ENCODE measurements around the gene AHNAK2.

The AHNAK2 gene

DNA sequence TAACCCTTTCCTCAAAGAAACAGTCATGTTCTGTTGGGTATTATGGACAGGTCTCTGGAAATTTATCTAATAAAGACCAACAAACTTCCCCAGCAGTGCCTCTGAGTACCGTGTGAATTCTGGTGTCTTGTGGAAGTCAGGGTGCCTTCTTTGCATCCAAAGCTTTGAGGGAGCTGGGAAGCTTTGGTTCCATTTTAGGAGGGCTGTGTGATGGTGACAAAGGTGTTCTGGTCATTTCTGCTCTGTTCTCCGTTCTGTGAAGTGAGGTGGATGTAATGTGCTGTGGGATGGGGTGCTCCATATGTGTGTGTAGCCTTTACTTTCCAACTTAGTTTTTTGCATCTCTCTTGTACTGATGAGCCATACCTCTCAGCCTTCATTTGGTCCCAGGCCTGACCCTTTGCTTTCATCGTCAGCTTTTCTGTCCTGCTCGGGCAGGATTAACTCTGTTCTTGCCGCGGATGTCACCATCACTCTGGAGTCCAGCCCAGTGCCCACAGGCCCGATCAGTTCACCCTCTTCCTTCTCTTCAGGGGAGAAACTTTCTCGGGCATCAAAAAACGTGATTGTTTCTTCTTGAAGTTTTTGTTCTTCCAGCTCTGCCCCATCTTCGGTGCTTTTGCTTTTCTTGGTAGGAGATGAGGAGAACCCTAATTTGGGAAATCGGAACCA lies 40.3 kb downstream of the AHNAK2 start:
- DNase-seq (ENCODE audit: low read depth), result no peak
- TF ChIP-seq, protein P1, sequence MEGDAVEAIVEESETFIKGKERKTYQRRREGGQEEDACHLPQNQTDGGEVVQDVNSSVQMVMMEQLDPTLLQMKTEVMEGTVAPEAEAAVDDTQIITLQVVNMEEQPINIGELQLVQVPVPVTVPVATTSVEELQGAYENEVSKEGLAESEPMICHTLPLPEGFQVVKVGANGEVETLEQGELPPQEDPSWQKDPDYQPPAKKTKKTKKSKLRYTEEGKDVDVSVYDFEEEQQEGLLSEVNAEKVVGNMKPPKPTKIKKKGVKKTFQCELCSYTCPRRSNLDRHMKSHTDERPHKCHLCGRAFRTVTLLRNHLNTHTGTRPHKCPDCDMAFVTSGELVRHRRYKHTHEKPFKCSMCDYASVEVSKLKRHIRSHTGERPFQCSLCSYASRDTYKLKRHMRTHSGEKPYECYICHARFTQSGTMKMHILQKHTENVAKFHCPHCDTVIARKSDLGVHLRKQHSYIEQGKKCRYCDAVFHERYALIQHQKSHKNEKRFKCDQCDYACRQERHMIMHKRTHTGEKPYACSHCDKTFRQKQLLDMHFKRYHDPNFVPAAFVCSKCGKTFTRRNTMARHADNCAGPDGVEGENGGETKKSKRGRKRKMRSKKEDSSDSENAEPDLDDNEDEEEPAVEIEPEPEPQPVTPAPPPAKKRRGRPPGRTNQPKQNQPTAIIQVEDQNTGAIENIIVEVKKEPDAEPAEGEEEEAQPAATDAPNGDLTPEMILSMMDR (IDR thresholded peaks at IDR 0.05; ENCODE audit: insufficient read depth, low read depth, low read length, missing control alignments), result no peak
- H3K4me3 ChIP-seq (ENCODE audit: low read length), result no peak overlapping the region

DNA sequence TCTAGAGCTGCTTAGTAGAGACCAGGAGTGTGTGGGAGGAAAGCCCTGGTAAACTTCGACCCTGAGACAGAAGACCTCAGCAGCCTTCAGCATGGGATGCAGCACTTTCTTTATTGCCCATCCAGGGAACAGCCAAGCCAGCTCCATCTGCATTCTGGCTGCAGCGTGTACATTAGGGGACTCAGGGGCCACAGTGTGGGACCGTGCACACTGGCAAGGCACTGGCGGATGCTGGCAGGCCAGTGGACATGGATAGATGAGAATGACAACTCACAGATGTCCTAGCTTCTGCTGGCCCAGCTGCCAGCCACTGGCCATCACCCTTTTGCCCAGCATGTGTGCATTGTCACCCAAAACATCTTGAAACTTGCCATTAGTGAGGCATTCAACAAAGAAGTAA lies 41.0 kb downstream of the AHNAK2 start:
- H3K4me3 ChIP-seq (ENCODE audit: low read length), result no peak overlapping the region
- TF ChIP-seq, protein P1 (IDR thresholded peaks at IDR 0.05; ENCODE audit: insufficient read depth, low read depth, low read length, missing control alignments), result no peak
- DNase-seq (ENCODE audit: low read depth), result no peak

DNA sequence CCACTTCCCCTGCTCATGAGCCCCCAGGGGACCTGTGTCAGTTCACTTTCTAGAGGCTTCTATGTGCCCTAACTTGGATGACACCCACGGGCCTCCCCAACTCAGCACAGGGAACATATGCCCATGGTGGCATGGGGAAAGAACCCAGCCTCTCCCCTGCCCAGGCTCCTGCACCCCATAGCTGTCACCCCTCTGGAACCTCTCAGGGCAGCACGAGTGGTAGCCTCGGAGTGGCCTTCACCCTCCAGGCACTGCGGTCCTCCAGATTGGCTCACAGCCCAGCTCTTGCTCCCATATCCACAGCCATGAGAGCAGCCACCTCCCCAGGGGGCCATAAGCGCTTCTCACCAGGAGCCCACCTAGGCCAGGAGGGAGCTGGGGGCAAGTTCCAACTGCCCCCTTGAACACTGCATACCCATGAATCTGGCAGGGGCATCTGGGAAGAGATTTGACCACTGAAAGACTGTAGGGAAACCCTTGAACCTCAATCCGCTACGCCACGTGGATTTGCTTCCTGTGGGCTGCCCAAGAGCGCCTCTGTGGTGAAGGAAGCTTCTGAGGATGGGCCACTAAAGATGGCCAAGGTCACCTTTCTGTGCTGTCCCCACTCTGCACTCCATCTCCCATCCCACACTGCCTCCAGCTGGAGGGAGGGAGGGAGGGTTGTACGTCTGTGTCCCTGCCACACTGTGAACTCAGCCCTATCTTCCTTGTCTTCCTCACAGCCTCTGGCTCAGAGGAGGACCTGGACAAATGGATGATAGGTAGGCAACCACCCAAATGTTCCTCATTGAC lies 41.6 kb downstream of the AHNAK2 start:
- TF ChIP-seq, protein P1 (IDR thresholded peaks at IDR 0.05; ENCODE audit: insufficient read depth, low read depth, low read length, missing control alignments), result no peak
- H3K4me3 ChIP-seq (ENCODE audit: low read length), result no peak overlapping the region
- DNase-seq (ENCODE audit: low read depth), result peak; percentile 17

DNA sequence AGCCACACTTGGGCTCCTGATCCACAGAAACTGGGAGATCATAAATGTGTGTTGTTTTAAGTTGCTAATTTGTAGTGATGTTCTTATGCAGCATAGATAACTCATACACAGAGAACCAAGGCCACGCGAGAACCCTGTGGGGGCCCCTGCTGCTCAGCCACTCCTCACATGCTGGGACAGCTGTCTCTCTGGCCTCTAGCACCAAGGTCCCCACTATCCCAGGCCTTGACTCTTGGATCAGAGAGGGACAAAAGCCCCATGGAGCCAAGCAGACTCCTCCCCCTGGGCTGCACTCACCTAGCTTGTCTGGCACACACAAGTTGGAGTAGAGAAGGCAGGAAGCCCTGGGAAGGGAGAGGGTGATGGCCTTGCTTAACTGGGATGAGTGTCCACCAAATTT lies 42.2 kb downstream of the AHNAK2 start:
- H3K4me3 ChIP-seq (ENCODE audit: low read length), result no peak overlapping the region
- peak; percentile 46 for DNase-seq (ENCODE audit: low read depth)
- TF ChIP-seq, protein P1 (IDR thresholded peaks at IDR 0.05; ENCODE audit: insufficient read depth, low read depth, low read length, missing control alignments), result no peak

DNA sequence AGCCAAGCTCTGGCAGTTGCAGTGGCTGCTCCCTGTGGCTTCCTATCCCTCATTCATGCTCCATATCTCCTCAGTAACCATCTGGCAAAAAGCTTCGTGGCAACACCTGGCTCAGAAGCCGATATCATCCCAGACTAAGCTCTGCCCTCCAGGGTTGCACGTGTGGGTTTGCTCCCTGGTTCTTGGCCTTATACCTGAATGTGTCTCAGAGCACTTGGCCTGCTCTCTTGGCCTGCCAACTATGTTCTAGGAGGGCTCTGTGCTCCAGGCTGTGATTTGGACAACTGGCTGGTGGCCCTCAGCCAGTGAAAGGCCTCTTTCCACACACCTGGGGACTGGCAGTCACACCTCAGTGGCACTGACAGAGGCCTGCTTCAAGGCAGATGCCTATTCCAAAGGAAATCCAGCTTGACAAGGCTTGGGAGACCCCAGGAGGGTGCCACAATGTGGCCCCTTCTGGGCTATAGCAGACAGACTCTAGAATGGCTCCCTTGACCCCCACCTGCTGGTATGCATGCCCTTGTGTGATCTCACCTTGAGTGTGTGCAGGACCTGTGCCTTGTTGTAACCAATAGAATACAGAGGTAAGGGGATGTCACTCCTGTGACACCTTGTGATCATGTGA lies 43.0 kb downstream of the AHNAK2 start:
- no peak overlapping the region for H3K4me3 ChIP-seq (ENCODE audit: low read length)
- DNase-seq (ENCODE audit: low read depth), result peak; percentile 28
- TF ChIP-seq, protein P1 (IDR thresholded peaks at IDR 0.05; ENCODE audit: insufficient read depth, low read depth, low read length, missing control alignments), result no peak

DNA sequence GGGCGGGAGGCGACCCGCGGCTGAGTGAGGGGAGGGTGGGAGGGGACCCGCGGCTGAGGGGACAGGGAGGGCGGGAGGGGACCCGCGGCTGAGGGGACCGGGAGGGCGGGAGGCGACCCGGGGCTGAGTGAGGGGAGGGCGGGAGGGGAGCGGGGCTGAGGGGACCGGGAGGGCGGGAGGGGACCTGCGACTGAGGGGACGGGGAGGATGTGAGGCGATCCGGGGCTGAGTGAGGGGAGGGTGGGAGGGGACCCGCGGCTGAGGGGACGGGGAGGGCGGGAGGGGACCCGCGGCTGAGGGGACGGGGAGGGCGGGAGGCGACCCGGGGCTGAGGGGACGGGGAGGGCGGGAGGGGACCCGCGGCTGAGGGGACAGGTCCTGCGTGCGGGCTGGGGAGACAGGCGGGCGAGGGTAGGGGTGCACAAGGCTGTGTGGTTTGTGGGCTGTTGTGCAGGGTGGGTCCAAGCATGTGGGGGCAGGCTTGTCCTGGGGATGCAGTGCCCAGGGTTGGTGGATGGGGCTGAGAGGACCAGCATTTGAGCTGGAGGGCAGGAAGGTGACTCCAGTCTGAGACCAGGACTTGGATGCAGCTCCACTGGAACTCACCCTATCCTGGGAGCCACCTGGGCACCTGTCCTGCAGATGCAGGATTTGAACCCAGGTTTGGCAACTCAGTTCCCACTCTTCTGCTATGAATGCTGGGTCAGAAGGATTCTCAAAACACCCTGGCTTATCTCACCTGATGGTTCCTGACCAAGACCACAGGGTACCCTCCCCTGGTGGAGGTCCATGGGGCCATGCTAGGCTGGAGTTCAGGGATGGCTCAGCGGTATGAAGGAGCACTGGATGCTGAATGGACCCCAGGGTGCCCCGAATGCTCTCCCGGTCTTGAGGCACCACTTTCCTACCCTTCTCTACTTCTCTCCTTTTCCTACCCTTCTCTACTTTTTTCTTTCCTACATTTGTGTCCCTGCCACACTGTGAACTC lies 44.1 kb downstream of the AHNAK2 start:
- DNase-seq (ENCODE audit: low read depth), result peak; percentile 24
- TF ChIP-seq, protein P1 (IDR thresholded peaks at IDR 0.05; ENCODE audit: insufficient read depth, low read depth, low read length, missing control alignments), result no peak
- peak overlapping the region; percentile 24 for H3K4me3 ChIP-seq (ENCODE audit: low read length)
